ENCODE measurements around the gene ATAD1. TPM values are rescaled to one million over a fixed set of nuclear protein-coding genes. Genes with fewer than 3 reads are reported as not detected.

Gene ATAD1
- total and polyA plus RNA-seq, 2 of the 8 experiments (the other 6 are each of a cell fraction or from before 2014, with no cell fraction given): 8.9 to 35.3 TPM

DNA sequence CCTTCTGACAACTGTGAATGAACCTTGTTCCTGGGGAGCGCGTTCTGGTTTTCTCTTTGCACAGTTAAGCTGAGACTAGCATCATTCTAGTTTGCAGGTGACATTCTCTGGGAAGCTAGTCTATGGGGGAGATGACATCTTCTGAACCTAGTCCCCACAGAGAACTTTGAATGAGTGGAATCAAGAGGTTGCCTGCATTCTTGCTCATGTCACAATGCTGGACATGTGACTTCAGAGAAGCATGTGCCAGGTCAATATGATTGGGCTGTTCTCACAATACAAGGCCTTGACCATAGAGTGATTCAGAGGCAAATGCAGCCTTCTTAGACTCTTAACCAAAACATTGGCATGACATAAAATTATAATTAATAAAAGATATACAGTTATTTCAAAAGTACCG is 23.2 kb upstream of the ATAD1 start (continued):
- TF ChIP-seq, protein P1, sequence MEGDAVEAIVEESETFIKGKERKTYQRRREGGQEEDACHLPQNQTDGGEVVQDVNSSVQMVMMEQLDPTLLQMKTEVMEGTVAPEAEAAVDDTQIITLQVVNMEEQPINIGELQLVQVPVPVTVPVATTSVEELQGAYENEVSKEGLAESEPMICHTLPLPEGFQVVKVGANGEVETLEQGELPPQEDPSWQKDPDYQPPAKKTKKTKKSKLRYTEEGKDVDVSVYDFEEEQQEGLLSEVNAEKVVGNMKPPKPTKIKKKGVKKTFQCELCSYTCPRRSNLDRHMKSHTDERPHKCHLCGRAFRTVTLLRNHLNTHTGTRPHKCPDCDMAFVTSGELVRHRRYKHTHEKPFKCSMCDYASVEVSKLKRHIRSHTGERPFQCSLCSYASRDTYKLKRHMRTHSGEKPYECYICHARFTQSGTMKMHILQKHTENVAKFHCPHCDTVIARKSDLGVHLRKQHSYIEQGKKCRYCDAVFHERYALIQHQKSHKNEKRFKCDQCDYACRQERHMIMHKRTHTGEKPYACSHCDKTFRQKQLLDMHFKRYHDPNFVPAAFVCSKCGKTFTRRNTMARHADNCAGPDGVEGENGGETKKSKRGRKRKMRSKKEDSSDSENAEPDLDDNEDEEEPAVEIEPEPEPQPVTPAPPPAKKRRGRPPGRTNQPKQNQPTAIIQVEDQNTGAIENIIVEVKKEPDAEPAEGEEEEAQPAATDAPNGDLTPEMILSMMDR (IDR thresholded peaks at IDR 0.05; ENCODE audit: control extremely low read depth in 1 of 3, insufficient read depth in 1 of 3, low read depth in 1 of 3, low read length in 3 of 3): no peak

All from H1 (cell line).